A549 (cell line): ENCODE data around the gene SLC24A4. TPM values are rescaled to one million over a fixed set of nuclear protein-coding genes. Genes with fewer than 3 reads are reported as not detected.

Source experiments
- ATAC-seq, 2 experiments: fragments of 200-7000 bp in 1 of 2; fragments of >200 bp in 1 of 2; cut with Nextera tagmentation in 1 of 2; cut with Tn5 transposase in 1 of 2; 3 replicates each; pipeline versions ENCODE4 v1.8.0 to v1.9.1; 2018 to 2020; ENCODE audit warnings: mild to moderate bottlenecking in 1 of 2, moderate library complexity in 1 of 2
- CTCF ChIA-PET: fragments of 300-600 bp; sonication (Branson Sonifier 250); formaldehyde crosslinking; extraction: SDS; loops from one replicate; lab custom pipeline; 2021; ENCODE audit warnings: antibody characterized with exemption, inconsistent platforms; lab: Yijun Ruan, JAX
- POLR2A ChIA-PET: fragments of 350-600 bp; formaldehyde crosslinking; extraction: SDS; loops from one replicate; lab custom pipeline; 2021; ENCODE audit warnings: antibody characterized with exemption, inconsistent platforms; lab: Yijun Ruan, JAX
- DNase-seq, 2 experiments: peaks; one replicate each; pipeline versions ENCODE4 v3.0.0 to v3.0.0-alpha.2; 2011 to 2016; ENCODE audit warnings: low read depth in 1 of 2, low spot score in 1 of 2
- FAIRE-seq: peaks from 2 replicates; lab custom pipeline; 2011; peaks lifted over from hg19 to GRCh38; lab: Jason Lieb, UNC
- H3K27ac ChIP-seq, 2 experiments: fragments of >200 bp; sonication (Bioruptor Twin); formaldehyde crosslinking; 3 replicates each; pipeline ENCODE4 v1.5.1; 2016 to 2017
- H3K4me1 ChIP-seq: fragments of >200 bp; sonication (Bioruptor Twin); formaldehyde crosslinking; 3 replicates; pipeline ENCODE4 v1.6.1; 2016
- H3K4me2 ChIP-seq: fragments of >200 bp; sonication (Bioruptor Twin); formaldehyde crosslinking; 3 replicates; pipeline ENCODE4 v1.6.1; 2016
- H3K4me3 ChIP-seq: fragments of >200 bp; sonication (Bioruptor Twin); formaldehyde crosslinking; 3 replicates; pipeline ENCODE4 v1.5.1; 2016
- H3K9me3 ChIP-seq: fragments of >200 bp; sonication (Bioruptor Twin); formaldehyde crosslinking; 3 replicates; pipeline ENCODE4 v1.6.1; 2016
- CEBPB ChIP-seq, 2 experiments: fragments of >200 bp in 1 of 2; sonication (Bioruptor Twin) in 1 of 2; formaldehyde crosslinking in 1 of 2; IDR thresholded peaks; 2 replicates each; pipeline ENCODE4 v1.6.1; 2012 to 2016
- EP300 ChIP-seq, 2 experiments: fragments of >200 bp; sonication (Bioruptor Twin); formaldehyde crosslinking; IDR thresholded peaks; 2 replicates in 1 of 2; 3 replicates in 1 of 2; pipeline ENCODE4 v1.6.1; 2016 to 2017
- ESRRA ChIP-seq: fragments of 150-350 bp; IDR thresholded peaks from 2 replicates; pipeline ENCODE4 v1.6.1; 2014; ENCODE audit warnings: mild to moderate bottlenecking, low read length, borderline replicate concordance
- FOSB ChIP-seq: fragments of 250-450 bp; sonication (Bioruptor Pico); IDR thresholded peaks from 2 replicates; pipeline ENCODE4 v1.5.0; 2020; ENCODE audit warnings: mild to moderate bottlenecking, moderate library complexity
- FOSL2 ChIP-seq, 2 experiments: fragments of 450-650 bp in 1 of 2; fragments of >200 bp in 1 of 2; sonication (Bioruptor Twin) in 1 of 2; formaldehyde crosslinking; IDR thresholded peaks; 2 replicates each; pipeline versions ENCODE4 v1.5.0 to v1.6.1; 2016 to 2020; ENCODE audit warnings: mild to moderate bottlenecking in 1 of 2, moderate library complexity in 1 of 2
- JUN ChIP-seq, 2 experiments: fragments of >200 bp; sonication (Bioruptor Twin); formaldehyde crosslinking; IDR thresholded peaks; 2 replicates in 1 of 2; 3 replicates in 1 of 2; pipeline ENCODE4 v1.6.1; 2016 to 2017
- JUNB ChIP-seq: fragments of >200 bp; sonication (Bioruptor Twin); formaldehyde crosslinking; IDR thresholded peaks from 2 replicates; pipeline ENCODE4 v1.6.1; 2016
- KDM1A ChIP-seq: fragments of 200-600 bp; sonication (generic); IDR thresholded peaks from 2 replicates; pipeline ENCODE4 v1.6.1; 2016; ENCODE audit warnings: low read depth, mild to moderate bottlenecking
- MYC ChIP-seq: IDR thresholded peaks from 2 replicates; pipeline ENCODE4 v1.6.1; 2012; ENCODE audit warnings: mild to moderate bottlenecking, inconsistent platforms, low read length, improper control_type of control experiment, borderline replicate concordance
- RAD21 ChIP-seq, 2 experiments: fragments of >200 bp in 1 of 2; sonication (Bioruptor Twin) in 1 of 2; formaldehyde crosslinking in 1 of 2; IDR thresholded peaks in 1 of 2; conservative IDR thresholded peaks in 1 of 2; 2 replicates in 1 of 2; 3 replicates in 1 of 2; pipeline ENCODE4 v1.6.1; 2012 to 2018; ENCODE audit warnings: inconsistent platforms in 1 of 2
- RARB ChIP-seq: fragments of 250-450 bp; sonication (Bioruptor Pico); IDR thresholded peaks from 2 replicates; pipeline ENCODE4 v1.8.0; 2021; ENCODE audit warnings: mild to moderate bottlenecking, moderate library complexity
- RFX5 ChIP-seq: fragments of 450-650 bp; IDR thresholded peaks from 2 replicates; pipeline ENCODE4 v1.7.1; 2014; ENCODE audit warnings: antibody characterized with exemption, mild to moderate bottlenecking, moderate library complexity
- ZFP36 ChIP-seq: fragments of 450-650 bp; IDR thresholded peaks from 2 replicates; pipeline ENCODE4 v1.6.1; 2014; ENCODE audit warnings: borderline replicate concordance; ENCODE audit not compliant: partially characterized antibody
- WGBS: methylation state at CpG from one replicate; pipeline ENCODE4 v1.1.6; 2017; ENCODE audit errors: missing lambda C conversion rate; 5-methylcytosine and 5-hydroxymethylcytosine counted together
- polyA plus RNA-seq, 4 experiments: library from polyadenylated mRNA; depleted of rRNA in 3 of 4; stranded (reverse); fragments of >200 nt; fragmentation: RNase III in 1 of 4; extraction: RNeasy Plus Mini Kit Qiagen cat#74134 plus additional on column Dnase treatment in 1 of 4; gene quantifications; 2 replicates in 3 of 4; 3 replicates in 1 of 4; pipeline ENCODE4 v1.2.3, GENCODE V29; 2011 to 2017
- TF ChIP-seq, protein P1 (sequence below): fragments of 250-450 bp; sonication (Bioruptor Pico); IDR thresholded peaks from 2 replicates; pipeline ENCODE4 v1.5.0; 2021; ENCODE audit warnings: mild to moderate bottlenecking, moderate library complexity, borderline replicate concordance

Gene SLC24A4
- polyA plus RNA-seq, 2 of the 4 experiments (the other 2 are of a cell fraction) = 0.05 to 0.19 TPM

DNA sequence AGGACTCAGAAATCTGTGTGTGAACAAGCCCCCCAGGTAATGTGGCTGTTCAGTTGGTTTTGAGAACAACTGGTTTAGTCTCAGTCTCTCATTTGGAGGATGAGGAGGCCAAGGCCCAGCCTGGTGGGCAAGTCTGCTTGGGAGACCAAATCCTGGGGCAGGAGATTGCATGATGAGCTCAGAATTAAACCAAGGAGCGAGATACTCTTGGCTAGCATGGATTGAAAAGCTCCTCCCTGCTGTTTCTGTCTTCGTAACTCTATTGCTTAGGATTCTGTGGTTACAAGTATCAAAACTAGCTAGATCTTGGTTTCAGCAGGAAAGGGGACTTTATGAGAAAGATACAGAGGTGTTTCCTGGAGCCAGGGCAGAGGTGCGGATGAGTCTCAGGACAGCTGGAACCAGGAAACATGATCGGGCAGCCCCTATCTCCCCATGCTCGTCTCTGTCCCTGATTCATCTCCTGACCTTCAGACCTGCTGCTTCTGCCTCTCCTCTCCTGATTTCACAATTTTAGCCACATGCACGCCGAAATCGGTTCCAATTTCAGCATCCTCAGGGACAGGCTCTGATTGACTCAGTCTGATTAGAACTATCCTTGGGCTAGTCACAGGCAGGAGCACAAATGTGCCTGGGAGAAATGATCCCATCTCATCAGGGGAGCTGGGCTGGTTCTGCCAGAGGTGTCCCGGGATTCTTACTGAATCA lies 150.4 kb downstream of the SLC24A4 start:
- no peaks in the 10 kb centered on the region; the same call in 2 of the 3 replicates for H3K9me3 ChIP-seq
- POLR2A ChIA-PET = interaction anchor here (0.6 to 1.0 kb wide), 2 partner anchors 21 to 38 kb away, joined by 3 to 4 read pairs; no protein-coding TSS in a partner anchor
- ATAC-seq (peak; percentile 74), FAIRE-seq (no peak), DNase-seq (peak; percentile 38 to 61)
- CTCF ChIA-PET = interaction anchor here (0.9 to 1.5 kb wide), 3 partner anchors 17 to 338 kb away, joined by 3 to 7 read pairs (median 5); no protein-coding TSS in a partner anchor
- H3K4me1 ChIP-seq = peaks cover 42% of the 10 kb centered on the region
- no peak overlapping the region for H3K4me3 ChIP-seq
- 36% methylated on average over 9 of the region's 9 CpGs for WGBS
- H3K4me2 ChIP-seq = peak overlapping the region; percentile 45
- peak overlapping the region; percentile 75 to 86 for H3K27ac ChIP-seq
- TF ChIP-seq MYC (peak; percentile 39; the same call in 1 of the 2 replicates), FOSL2 (IDR thresholded peaks at IDR 0.05) (0 out of 2 replicates have a peak, but pooled peaks have one; percentile 30), FOSL2 (CRISPR knock-in tag; IDR thresholded peaks at IDR 0.05) (peak; percentile 18; the same call in 1 of the 2 replicates), ESRRA (peak; percentile 67; the same call in 1 of the 2 replicates), JUN (IDR thresholded peaks at IDR 0.05) (peak in 1 of 2 experiments; percentile 41; a peak in 1 of 5 replicates), RAD21 (conservative IDR thresholded peaks at IDR 0.05 in 1 of 2, IDR thresholded peaks at IDR 0.05 in 1 of 2) (0 out of 5 replicates have a peak, but pooled peaks of 1 of the 2 experiments have one; percentile 14), CEBPB (IDR thresholded peaks at IDR 0.05) (peak; percentile 37 to 78; a peak in 3 of 4 replicates), EP300 (IDR thresholded peaks at IDR 0.05) (peak in 1 of 2 experiments; percentile 46; a peak in 1 of 5 replicates), JUNB (no peak), KDM1A (no peak)

- POLR2A ChIA-PET = interaction anchor here (0.6 to 1.0 kb wide), 2 partner anchors 21 to 38 kb away, joined by 3 to 4 read pairs; no protein-coding TSS in a partner anchor
- no peak for TF ChIP-seq JUN (IDR thresholded peaks at IDR 0.05)
- TF ChIP-seq, all 56 proteins: peak for 0
- H3K4me1 ChIP-seq = peaks cover 42% of the 10 kb centered on the region
- 0 out of 3 replicates have a peak, but pooled peaks cover 2% of the 10 kb centered on the region for H3K9me3 ChIP-seq
- H3K4me3 ChIP-seq = no peak overlapping the region
- H3K4me2 ChIP-seq = peak overlapping the region; percentile 45
- peak overlapping the region; percentile 75 to 86 for H3K27ac ChIP-seq
- DNase-seq (peak in 1 of 2 experiments; percentile 18), FAIRE-seq (no peak), ATAC-seq (no peak)
- WGBS = 93% methylated on average over 3 of the region's 3 CpGs
- CTCF ChIA-PET = interaction anchor here (0.6 to 1.5 kb wide), 4 partner anchors 18 to 339 kb away, joined by 3 to 7 read pairs (median 4); no protein-coding TSS in a partner anchor
Observed at GRCh38 chr14:92473969-92474535, 151.1 kb downstream of the SLC24A4 start.

DNA sequence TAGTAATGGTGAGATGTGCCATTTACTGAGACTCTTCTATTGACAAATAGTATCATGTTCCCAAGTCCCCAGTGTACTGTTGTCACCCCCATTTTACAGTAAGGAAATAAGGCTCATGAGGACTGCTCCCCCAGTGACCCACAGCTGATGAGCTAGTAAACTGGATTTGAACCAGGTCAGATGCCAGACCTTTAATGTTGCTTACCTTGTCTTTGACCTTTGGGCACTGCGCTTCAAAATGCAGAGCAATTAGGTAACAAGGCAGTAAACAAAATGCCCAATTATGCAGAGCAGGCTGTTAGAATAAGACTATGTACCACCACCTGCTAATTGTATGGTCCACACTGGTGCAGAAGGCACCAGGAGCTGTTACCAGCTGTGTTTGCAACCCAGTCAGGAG lies 152.1 kb downstream of the SLC24A4 start:
- ATAC-seq = no peak
- Histone ChIP-seq H3K9me3 (0 out of 3 replicates have a peak, but pooled peaks cover 2% of the 10 kb centered on the region), H3K27ac (peak overlapping the region in 1 of 2 experiments; percentile 60; a peak in 2 of 6 replicates), H3K4me2 (no peak overlapping the region), H3K4me3 (no peak overlapping the region), H3K4me1 (peaks cover 41% of the 10 kb centered on the region)
- DNase-seq = no peak
- FAIRE-seq = no peak
- ChIA-PET POLR2A (no interaction called here), CTCF (no interaction called here)
- whole genome bisulfite sequencing = 100% methylated on average over 1 of the region's 1 CpG
- TF ChIP-seq FOSB (CRISPR knock-in tag) (no peak), RFX5 (no peak), ZFP36 (no peak), MYC (no peak), RARB (CRISPR knock-in tag) (no peak)
- TF ChIP-seq, protein P1, sequence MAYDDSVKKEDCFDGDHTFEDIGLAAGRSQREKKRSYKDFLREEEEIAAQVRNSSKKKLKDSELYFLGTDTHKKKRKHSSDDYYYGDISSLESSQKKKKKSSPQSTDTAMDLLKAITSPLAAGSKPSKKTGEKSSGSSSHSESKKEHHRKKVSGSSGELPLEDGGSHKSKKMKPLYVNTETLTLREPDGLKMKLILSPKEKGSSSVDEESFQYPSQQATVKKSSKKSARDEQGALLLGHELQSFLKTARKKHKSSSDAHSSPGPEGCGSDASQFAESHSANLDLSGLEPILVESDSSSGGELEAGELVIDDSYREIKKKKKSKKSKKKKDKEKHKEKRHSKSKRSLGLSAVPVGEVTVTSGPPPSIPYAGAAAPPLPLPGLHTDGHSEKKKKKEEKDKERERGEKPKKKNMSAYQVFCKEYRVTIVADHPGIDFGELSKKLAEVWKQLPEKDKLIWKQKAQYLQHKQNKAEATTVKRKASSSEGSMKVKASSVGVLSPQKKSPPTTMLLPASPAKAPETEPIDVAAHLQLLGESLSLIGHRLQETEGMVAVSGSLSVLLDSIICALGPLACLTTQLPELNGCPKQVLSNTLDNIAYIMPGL (CRISPR knock-in tag) = no peak
